ENCODE data around the gene OPN1SW.

The OPN1SW gene

DNA sequence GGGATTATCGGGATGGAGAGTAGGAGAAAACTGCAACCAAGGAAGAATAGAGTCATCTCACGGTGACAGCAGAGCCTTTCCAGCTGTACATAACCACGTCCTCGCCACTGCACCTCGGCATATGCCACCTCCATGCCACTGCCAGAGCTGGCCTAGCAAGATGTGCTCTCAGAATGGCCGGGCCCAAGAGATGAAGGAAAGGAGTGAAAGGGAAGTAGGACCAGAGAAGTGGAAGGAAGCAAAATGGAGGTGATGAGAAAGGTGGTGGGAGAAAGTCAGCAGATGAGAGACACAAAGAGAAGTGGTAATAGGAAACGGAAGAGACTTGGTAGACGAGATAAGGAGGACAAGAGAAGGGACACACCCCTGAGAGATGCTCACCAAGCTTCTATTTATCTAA, 44.4 kb downstream of the OPN1SW start:
- no peak for DNase-seq

DNA sequence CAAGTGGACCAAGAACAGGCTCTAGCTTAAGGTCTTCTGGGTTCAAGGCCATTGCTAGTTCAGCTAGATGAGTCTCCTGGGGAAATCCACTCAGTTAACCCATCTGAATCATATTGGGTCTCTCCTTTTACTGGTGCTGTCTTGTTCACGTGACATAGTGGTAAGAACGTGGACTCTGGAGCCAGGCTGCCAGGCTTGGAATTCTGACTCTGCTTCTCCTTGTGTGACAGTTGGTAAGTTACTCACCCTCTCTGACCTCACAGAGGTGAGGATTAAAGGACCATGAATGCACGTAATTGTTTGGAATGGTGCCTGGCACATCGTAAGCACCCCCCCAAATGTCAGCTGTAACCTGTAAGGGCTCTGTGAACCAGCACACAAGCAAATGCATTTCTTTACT, 46.1 kb downstream of the OPN1SW start:
- DNase-seq: no peak

- DNase-seq: no peak
Measured at GRCh38 chr7:128728598-128728997, 47.0 kb downstream of the OPN1SW start.

DNA sequence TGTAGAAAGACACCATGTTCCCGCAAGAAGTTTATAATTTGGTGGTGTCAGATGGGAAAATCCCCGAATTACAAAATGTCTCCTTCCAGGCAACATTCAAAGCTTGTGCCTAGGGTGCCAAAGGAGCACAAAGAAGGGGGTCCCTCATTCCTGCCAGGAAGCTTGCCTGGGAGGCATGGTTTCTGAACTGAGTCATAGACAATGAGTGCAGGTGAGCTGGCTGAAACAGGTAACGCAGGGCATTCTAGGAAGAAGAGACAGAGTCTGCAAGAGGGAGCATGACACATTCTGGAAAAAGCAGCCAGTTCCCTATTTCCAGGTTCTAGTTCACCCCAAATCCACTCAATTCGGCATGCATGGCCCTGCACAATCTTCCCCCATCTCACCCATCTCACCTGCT, 48.4 kb downstream of the OPN1SW start:
- no peak for DNase-seq

GRCh38 chr7:128726737-128727072, 48.9 kb downstream of the OPN1SW start:
- no peak for DNase-seq

GRCh38 chr7:128726059-128726736, 49.4 kb downstream of the OPN1SW start:
- DNase-seq: no peak

- DNase-seq: no peak
Measured at GRCh38 chr7:128725531-128725930, 50.1 kb downstream of the OPN1SW start.

DNA sequence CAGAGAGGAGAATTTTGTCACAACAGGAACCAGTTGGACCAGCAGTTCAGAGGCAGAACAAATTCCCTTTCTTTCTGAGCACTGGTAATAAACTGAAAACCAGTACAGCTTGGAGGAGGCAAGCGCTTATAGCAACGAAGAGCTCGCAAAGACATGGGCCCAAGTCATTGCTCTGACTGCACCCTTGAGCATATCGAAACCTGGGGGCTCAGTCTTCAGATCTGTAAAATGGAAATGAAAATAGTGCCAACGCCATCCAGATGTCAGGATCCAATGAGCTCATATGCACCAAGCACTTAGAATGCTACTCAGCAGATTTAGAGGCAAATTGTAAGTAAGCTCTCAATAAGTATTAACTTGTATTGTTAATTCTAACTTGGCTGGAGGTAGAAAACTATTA, 50.9 kb downstream of the OPN1SW start:
- DNase-seq: no peak

All from stimulated activated CD4-positive, alpha-beta T cell treated with anti-CD3 and anti-CD28 coated beads, Interleukin-4, amount 100 ng/mL, for 24 hours (primary cell).